Measurements from ENCODE around the gene CEP295NL.

DNA sequence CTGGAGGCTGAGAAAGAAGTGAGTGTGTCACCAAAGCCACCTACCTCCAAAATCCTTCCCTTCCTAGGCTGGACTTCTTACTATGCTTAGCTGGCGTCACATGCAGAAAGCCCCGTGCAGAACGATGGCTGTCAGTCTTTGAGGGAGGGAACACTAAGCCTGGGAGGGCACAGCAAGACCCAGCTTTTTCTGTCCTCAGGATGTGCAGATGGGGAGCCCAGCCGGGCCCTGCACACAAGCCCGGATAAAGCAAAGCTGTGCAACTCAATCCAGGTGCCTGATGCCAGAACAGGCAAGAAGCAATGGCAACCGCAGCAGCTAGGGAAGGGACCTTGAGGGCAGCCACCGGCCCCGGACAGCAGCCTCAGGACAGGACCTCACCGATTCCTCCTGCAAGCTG lies 48.5 kb downstream of the CEP295NL start:
- TF ChIP-seq POLR2A (IDR thresholded peaks at IDR 0.05; ENCODE audit: low read depth, low read length) (no peak), TAF1 (IDR thresholded peaks at IDR 0.05; ENCODE audit: low read depth, low read length) (no peak), POLR2AphosphoS5 (IDR thresholded peaks at IDR 0.05; ENCODE audit: low read depth, low read length) (no peak), POU2F2 (IDR thresholded peaks at IDR 0.05; ENCODE audit: low read depth, low read length) (no peak)
